Smooth muscle cell (in vitro differentiated cells): ENCODE measurements around the gene TMEM50A. TPM values are rescaled to one million over a fixed set of nuclear protein-coding genes. Genes with fewer than 3 reads are reported as not detected.

Experiments used
- DNase-seq: peaks from one replicate; lab custom pipeline; 2025; ENCODE audit not compliant: unreplicated experiment; lab: John Stamatoyannopoulos, UW
- H2AFZ ChIP-seq: fragments of 200-600 bp; sonication (generic); 2 replicates; pipeline ENCODE4 v1.6.0; 2016; ENCODE audit warnings: antibody characterized with exemption, low read depth, mild to moderate bottlenecking
- H3F3A ChIP-seq: fragments of 200-600 bp; sonication (generic); 2 replicates; pipeline ENCODE4 v1.6.0; 2017; ENCODE audit warnings: antibody characterized with exemption, low read depth
- H3K27ac ChIP-seq: fragments of 200-600 bp; sonication (generic); 2 replicates; pipeline ENCODE4 v1.5.1; 2016; ENCODE audit warnings: low read depth, mild to moderate bottlenecking
- H3K27me3 ChIP-seq: fragments of 200-600 bp; sonication (generic); 2 replicates; pipeline ENCODE4 v1.6.1; 2016; ENCODE audit warnings: low read depth, mild to moderate bottlenecking
- H3K36me3 ChIP-seq: fragments of 200-600 bp; sonication (generic); 2 replicates; pipeline ENCODE4 v1.5.1; 2016; ENCODE audit warnings: low read depth
- H3K4me1 ChIP-seq: fragments of 200-600 bp; sonication (generic); 2 replicates; pipeline ENCODE4 v1.5.1; 2016; ENCODE audit warnings: low read depth
- H3K4me2 ChIP-seq: fragments of 200-600 bp; sonication (generic); 2 replicates; pipeline ENCODE4 v1.6.0; 2016; ENCODE audit warnings: mild to moderate bottlenecking
- H3K4me3 ChIP-seq: fragments of 200-600 bp; sonication (generic); 2 replicates; pipeline ENCODE4 v1.5.1; 2016; ENCODE audit warnings: mild to moderate bottlenecking
- H3K79me2 ChIP-seq: fragments of 200-600 bp; sonication (generic); 2 replicates; pipeline ENCODE4 v1.6.0; 2016; ENCODE audit warnings: low read depth, mild to moderate bottlenecking
- H3K9ac ChIP-seq: fragments of 200-600 bp; sonication (generic); 2 replicates; pipeline ENCODE4 v1.6.0; 2016; ENCODE audit warnings: low read depth
- H3K9me3 ChIP-seq: fragments of 200-600 bp; sonication (generic); replicated peaks from 2 replicates; pipeline ENCODE4 v1.5.1; 2016; ENCODE audit warnings: low read depth
- H4K20me1 ChIP-seq: fragments of 200-600 bp; sonication (generic); 2 replicates; pipeline ENCODE4 v1.6.0; 2016; ENCODE audit warnings: low read depth
- CTCF ChIP-seq: fragments of 200-600 bp; sonication (generic); IDR thresholded peaks from 2 replicates; pipeline ENCODE4 v1.5.1; 2017; ENCODE audit warnings: borderline replicate concordance, mild to moderate bottlenecking, antibody characterized with exemption; ENCODE audit not compliant: insufficient read depth, poor library complexity, severe bottlenecking
- WGBS: methylation state at CpG from one replicate; pipeline ENCODE4 v1.1.7; 2016; ENCODE audit warnings: low lambda C conversion rate; 5-methylcytosine and 5-hydroxymethylcytosine counted together
- polyA plus RNA-seq: library from polyadenylated mRNA; unstranded; fragments of >200 nt; fragmentation: Nextera tagmentation; extraction: Ambion mirVana; gene quantifications from 2 replicates; pipeline ENCODE4 v1.2.1, GENCODE V29; 2016
- total RNA-seq: library from RNA; depleted of rRNA; stranded (reverse); fragments of >200 nt; gene quantifications from 2 replicates; pipeline ENCODE4 v1.2.3, GENCODE V29; 2014

Gene TMEM50A
- total and polyA plus RNA-seq, 2 experiments from 2014 or later: 133 to 156 TPM

- Histone ChIP-seq H3K4me3 (no peak overlapping the region), H3K36me3 (peaks cover 9% of the 10 kb centered on the region), H3K4me1 (no peaks in the 10 kb centered on the region), H3K79me2 (peaks cover 51% of the 10 kb centered on the region), H3F3A (peaks cover 7% of the 10 kb centered on the region), H3K27ac (no peak overlapping the region), H3K9me3 (no peaks in the 10 kb centered on the region), H2AFZ (no peak overlapping the region), H3K4me2 (no peak overlapping the region), H4K20me1 (peaks cover 70% of the 10 kb centered on the region), H3K9ac (no peak overlapping the region), H3K27me3 (no peaks in the 10 kb centered on the region)
- no peak for DNase-seq
- 96% methylated on average over 2 of the region's 2 CpGs for WGBS
- no peak for TF ChIP-seq CTCF
Observed at GRCh38 chr1:25347556-25347955, 9.4 kb downstream of the TMEM50A start.

GRCh38 chr1:25349606-25350005 lies 11.5 kb downstream of the TMEM50A start:
- Histone ChIP-seq H3K4me1 (no peaks in the 10 kb centered on the region), H2AFZ (no peak overlapping the region), H3F3A (no peaks in the 10 kb centered on the region), H3K79me2 (peaks cover 40% of the 10 kb centered on the region), H3K27me3 (no peaks in the 10 kb centered on the region), H3K36me3 (peaks cover 20% of the 10 kb centered on the region), H3K27ac (no peak overlapping the region), H3K4me3 (no peak overlapping the region), H3K9me3 (no peaks in the 10 kb centered on the region), H3K9ac (no peak overlapping the region), H3K4me2 (no peak overlapping the region), H4K20me1 (peaks cover 59% of the 10 kb centered on the region)
- TF ChIP-seq CTCF: no peak
- WGBS: 99% methylated on average over 3 of the region's 3 CpGs
- no peak for DNase-seq

GRCh38 chr1:25355841-25356395 lies 17.8 kb downstream of the TMEM50A start:
- peaks cover 16% of the 10 kb centered on the region for H3K36me3 ChIP-seq
- H3K9ac ChIP-seq: no peak overlapping the region
- peaks cover 5% of the 10 kb centered on the region for H3F3A ChIP-seq
- no peaks in the 10 kb centered on the region for H3K4me1 ChIP-seq
- H3K4me2 ChIP-seq: no peak overlapping the region
- H4K20me1 ChIP-seq: peaks cover 26% of the 10 kb centered on the region
- no peak overlapping the region for H2AFZ ChIP-seq
- no peak for DNase-seq
- H3K4me3 ChIP-seq: no peak overlapping the region
- H3K9me3 ChIP-seq: no peaks in the 10 kb centered on the region
- no peaks in the 10 kb centered on the region for H3K27me3 ChIP-seq
- 95% methylated on average over 6 of the region's 6 CpGs for WGBS
- peaks cover 7% of the 10 kb centered on the region for H3K79me2 ChIP-seq
- no peak for TF ChIP-seq CTCF
- H3K27ac ChIP-seq: no peak overlapping the region

GRCh38 chr1:25356441-25356840 lies 18.3 kb downstream of the TMEM50A start:
- Histone ChIP-seq H3F3A (peaks cover 5% of the 10 kb centered on the region), H3K4me2 (no peak overlapping the region), H3K27ac (no peak overlapping the region), H3K27me3 (no peaks in the 10 kb centered on the region), H2AFZ (no peak overlapping the region), H3K4me1 (no peaks in the 10 kb centered on the region), H3K36me3 (peaks cover 14% of the 10 kb centered on the region), H3K4me3 (no peak overlapping the region), H3K79me2 (peaks cover 2% of the 10 kb centered on the region), H3K9me3 (no peaks in the 10 kb centered on the region), H4K20me1 (peaks cover 21% of the 10 kb centered on the region), H3K9ac (no peak overlapping the region)
- TF ChIP-seq CTCF: no peak
- DNase-seq: no peak
